ENCODE data around the gene PLEKHM2.
"Not testable (repeated sequence)": the region's sequence is repeated elsewhere in the genome, so short reads cannot be mapped to it uniquely, and the experiment has no call there.

Gene PLEKHM2

GRCh38 chr1:15684042-15684461 is at the start of gene PLEKHM2:
Gene PLEKHM2, plus strand, starts transcription at chr1:15684320. Its CDS starts 239 bp downstream, at chr1:15684559.
- H3K27ac ChIP-seq (ENCODE audit: low read depth, low read length) = peak within 1 kb of the TSS; percentile 92
- peak within 1 kb of the TSS; percentile 100 for H3K9ac ChIP-seq (ENCODE audit: low read length)
- H3K36me3 ChIP-seq (ENCODE audit: control insufficient read depth, insufficient read depth, low read length) = no peaks in the 10 kb centered on the region
- no peaks in the 10 kb centered on the region for H3K27me3 ChIP-seq (ENCODE audit: control insufficient read depth, insufficient read depth, low read length)
- H3K4me1 ChIP-seq (ENCODE audit: control insufficient read depth, insufficient read depth, low read length) = peaks cover 5% of the 10 kb centered on the region
- peak within 1 kb of the TSS; percentile 88 for H3K4me3 ChIP-seq (ENCODE audit: low read length)

- Histone ChIP-seq H3K36me3 (ENCODE audit: control insufficient read depth, insufficient read depth, low read length) (peaks cover 19% of the 10 kb centered on the region), H3K27ac (ENCODE audit: low read depth, low read length) (no peak overlapping the region), H3K27me3 (ENCODE audit: control insufficient read depth, insufficient read depth, low read length) (no peaks in the 10 kb centered on the region), H3K4me1 (ENCODE audit: control insufficient read depth, insufficient read depth, low read length) (no peaks in the 10 kb centered on the region), H3K9ac (ENCODE audit: low read length) (no peak overlapping the region), H3K4me3 (ENCODE audit: low read length) (no peak overlapping the region)
Measured at GRCh38 chr1:15636436-15636835, 47.7 kb upstream of the PLEKHM2 start.

GRCh38 chr1:15637826-15638225 is 46.3 kb upstream of the PLEKHM2 start:
- H3K27me3 ChIP-seq (ENCODE audit: control insufficient read depth, insufficient read depth, low read length) = no peaks in the 10 kb centered on the region
- H3K4me1 ChIP-seq (ENCODE audit: control insufficient read depth, insufficient read depth, low read length) = no peaks in the 10 kb centered on the region
- no peak overlapping the region for H3K9ac ChIP-seq (ENCODE audit: low read length)
- no peak overlapping the region for H3K27ac ChIP-seq (ENCODE audit: low read depth, low read length)
- no peak overlapping the region for H3K4me3 ChIP-seq (ENCODE audit: low read length)
- peaks cover 19% of the 10 kb centered on the region for H3K36me3 ChIP-seq (ENCODE audit: control insufficient read depth, insufficient read depth, low read length)

GRCh38 chr1:15639262-15639661 is 44.9 kb upstream of the PLEKHM2 start:
- no peak overlapping the region for H3K27ac ChIP-seq (ENCODE audit: low read depth, low read length)
- H3K36me3 ChIP-seq (ENCODE audit: control insufficient read depth, insufficient read depth, low read length) = peaks cover 23% of the 10 kb centered on the region
- H3K9ac ChIP-seq (ENCODE audit: low read length) = no peak overlapping the region
- no peak overlapping the region for H3K4me3 ChIP-seq (ENCODE audit: low read length)
- no peaks in the 10 kb centered on the region for H3K27me3 ChIP-seq (ENCODE audit: control insufficient read depth, insufficient read depth, low read length)
- no peaks in the 10 kb centered on the region for H3K4me1 ChIP-seq (ENCODE audit: control insufficient read depth, insufficient read depth, low read length)

- Histone ChIP-seq H3K4me1 (ENCODE audit: control insufficient read depth, insufficient read depth, low read length) (no peaks in the 10 kb centered on the region), H3K4me3 (ENCODE audit: low read length) (no peak overlapping the region), H3K36me3 (ENCODE audit: control insufficient read depth, insufficient read depth, low read length) (peaks cover 19% of the 10 kb centered on the region), H3K27me3 (ENCODE audit: control insufficient read depth, insufficient read depth, low read length) (no peaks in the 10 kb centered on the region), H3K27ac (ENCODE audit: low read depth, low read length) (no peak overlapping the region), H3K9ac (ENCODE audit: low read length) (no peak overlapping the region)
Measured at GRCh38 chr1:15639931-15640330, 44.2 kb upstream of the PLEKHM2 start.

GRCh38 chr1:15640667-15641066 is 43.5 kb upstream of the PLEKHM2 start:
- Histone ChIP-seq H3K9ac (ENCODE audit: low read length) (no peak overlapping the region), H3K27me3 (ENCODE audit: control insufficient read depth, insufficient read depth, low read length) (no peaks in the 10 kb centered on the region), H3K4me1 (ENCODE audit: control insufficient read depth, insufficient read depth, low read length) (no peaks in the 10 kb centered on the region), H3K27ac (ENCODE audit: low read depth, low read length) (no peak overlapping the region), H3K4me3 (ENCODE audit: low read length) (no peak overlapping the region), H3K36me3 (ENCODE audit: control insufficient read depth, insufficient read depth, low read length) (peaks cover 18% of the 10 kb centered on the region)

- H3K9ac ChIP-seq (ENCODE audit: low read length) = no peak overlapping the region
- H3K27ac ChIP-seq (ENCODE audit: low read depth, low read length) = no peak overlapping the region
- no peak overlapping the region for H3K4me3 ChIP-seq (ENCODE audit: low read length)
- peaks cover 5% of the 10 kb centered on the region for H3K36me3 ChIP-seq (ENCODE audit: control insufficient read depth, insufficient read depth, low read length)
- H3K4me1 ChIP-seq (ENCODE audit: control insufficient read depth, insufficient read depth, low read length) = no peaks in the 10 kb centered on the region
- no peaks in the 10 kb centered on the region for H3K27me3 ChIP-seq (ENCODE audit: control insufficient read depth, insufficient read depth, low read length)
Measured at GRCh38 chr1:15649937-15650336, 34.2 kb upstream of the PLEKHM2 start.

- H3K27me3 ChIP-seq (ENCODE audit: control insufficient read depth, insufficient read depth, low read length) = no peaks in the 10 kb centered on the region
- H3K27ac ChIP-seq (ENCODE audit: low read depth, low read length) = no peak overlapping the region
- peaks cover 5% of the 10 kb centered on the region for H3K36me3 ChIP-seq (ENCODE audit: control insufficient read depth, insufficient read depth, low read length)
- no peaks in the 10 kb centered on the region for H3K4me1 ChIP-seq (ENCODE audit: control insufficient read depth, insufficient read depth, low read length)
- H3K9ac ChIP-seq (ENCODE audit: low read length) = no peak overlapping the region
- no peak overlapping the region for H3K4me3 ChIP-seq (ENCODE audit: low read length)
Measured at GRCh38 chr1:15650433-15650832, 33.7 kb upstream of the PLEKHM2 start.

- H3K4me3 ChIP-seq (ENCODE audit: low read length); H3K27ac ChIP-seq (ENCODE audit: low read depth, low read length); H3K36me3 ChIP-seq (ENCODE audit: control insufficient read depth, insufficient read depth, low read length); H3K4me1 ChIP-seq (ENCODE audit: control insufficient read depth, insufficient read depth, low read length); H3K9ac ChIP-seq (ENCODE audit: low read length); H3K27me3 ChIP-seq (ENCODE audit: control insufficient read depth, insufficient read depth, low read length): not testable (repeated sequence)
Measured at GRCh38 chr1:15652130-15652529, 32.0 kb upstream of the PLEKHM2 start.

- Histone ChIP-seq H3K27me3 (ENCODE audit: control insufficient read depth, insufficient read depth, low read length) (no peaks in the 10 kb centered on the region), H3K27ac (ENCODE audit: low read depth, low read length) (no peak overlapping the region), H3K9ac (ENCODE audit: low read length) (no peak overlapping the region), H3K4me1 (ENCODE audit: control insufficient read depth, insufficient read depth, low read length) (no peaks in the 10 kb centered on the region), H3K4me3 (ENCODE audit: low read length) (no peak overlapping the region), H3K36me3 (ENCODE audit: control insufficient read depth, insufficient read depth, low read length) (peaks cover 5% of the 10 kb centered on the region)
Measured at GRCh38 chr1:15654091-15654690, 29.9 kb upstream of the PLEKHM2 start.

GRCh38 chr1:15656464-15656863 is 27.7 kb upstream of the PLEKHM2 start:
- peaks cover 14% of the 10 kb centered on the region for H3K36me3 ChIP-seq (ENCODE audit: control insufficient read depth, insufficient read depth, low read length)
- no peaks in the 10 kb centered on the region for H3K4me1 ChIP-seq (ENCODE audit: control insufficient read depth, insufficient read depth, low read length)
- no peak overlapping the region for H3K27ac ChIP-seq (ENCODE audit: low read depth, low read length)

GRCh38 chr1:15657021-15657420 is 27.1 kb upstream of the PLEKHM2 start:
- no peaks in the 10 kb centered on the region for H3K27me3 ChIP-seq (ENCODE audit: control insufficient read depth, insufficient read depth, low read length)
- H3K4me3 ChIP-seq (ENCODE audit: low read length) = no peak overlapping the region
- H3K9ac ChIP-seq (ENCODE audit: low read length) = no peak overlapping the region
- H3K36me3 ChIP-seq (ENCODE audit: control insufficient read depth, insufficient read depth, low read length) = peaks cover 12% of the 10 kb centered on the region
- H3K27ac ChIP-seq (ENCODE audit: low read depth, low read length) = no peak overlapping the region
- H3K4me1 ChIP-seq (ENCODE audit: control insufficient read depth, insufficient read depth, low read length) = no peaks in the 10 kb centered on the region

More at GRCh38 chr1:15656464-15656863, 27.7 kb upstream of the PLEKHM2 start:
- Histone ChIP-seq H3K4me3 (ENCODE audit: low read length) (no peak overlapping the region), H3K27me3 (ENCODE audit: control insufficient read depth, insufficient read depth, low read length) (no peaks in the 10 kb centered on the region), H3K9ac (ENCODE audit: low read length) (no peak overlapping the region)

- H3K36me3 ChIP-seq (ENCODE audit: control insufficient read depth, insufficient read depth, low read length) = peaks cover 12% of the 10 kb centered on the region
Measured at GRCh38 chr1:15660151-15660550, 24.0 kb upstream of the PLEKHM2 start.

More at GRCh38 chr1:15660151-15660550, 24.0 kb upstream of the PLEKHM2 start:
- no peak overlapping the region for H3K27ac ChIP-seq (ENCODE audit: low read depth, low read length)
- no peak overlapping the region for H3K4me3 ChIP-seq (ENCODE audit: low read length)
- H3K9ac ChIP-seq (ENCODE audit: low read length) = no peak overlapping the region
- no peaks in the 10 kb centered on the region for H3K4me1 ChIP-seq (ENCODE audit: control insufficient read depth, insufficient read depth, low read length)
- H3K27me3 ChIP-seq (ENCODE audit: control insufficient read depth, insufficient read depth, low read length) = no peaks in the 10 kb centered on the region

All from rectal smooth muscle tissue (tissue), 1 donor.